Measurements from ENCODE around the gene ZNF575.
"Not testable (repeated sequence)": the region's sequence is repeated elsewhere in the genome, so short reads cannot be mapped to it uniquely, and the experiment has no call there.

ZNF575 gene

GRCh38 chr19:43512399-43512798 is 20.6 kb upstream of the ZNF575 start:
- DNase-seq: not testable (repeated sequence)

DNA sequence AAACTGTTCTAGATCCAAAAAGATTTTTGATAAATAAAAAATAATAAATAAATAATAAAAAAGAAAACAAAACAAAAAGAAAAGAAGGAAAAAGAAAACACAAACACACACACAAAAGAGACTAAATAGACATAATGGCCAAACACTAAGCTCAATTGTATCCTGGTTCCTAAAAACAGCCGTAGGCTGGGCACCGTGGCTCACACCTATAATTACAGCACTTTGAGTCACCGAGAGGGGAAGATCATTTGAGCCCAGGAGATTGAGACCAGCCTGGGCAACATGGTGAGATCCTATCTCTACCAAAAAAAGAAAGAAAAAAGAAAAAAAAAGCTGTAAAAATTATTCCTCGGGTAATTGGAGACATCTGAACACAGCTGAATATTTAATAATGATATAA is 14.9 kb upstream of the ZNF575 start:
- DNase-seq: no peak

DNA sequence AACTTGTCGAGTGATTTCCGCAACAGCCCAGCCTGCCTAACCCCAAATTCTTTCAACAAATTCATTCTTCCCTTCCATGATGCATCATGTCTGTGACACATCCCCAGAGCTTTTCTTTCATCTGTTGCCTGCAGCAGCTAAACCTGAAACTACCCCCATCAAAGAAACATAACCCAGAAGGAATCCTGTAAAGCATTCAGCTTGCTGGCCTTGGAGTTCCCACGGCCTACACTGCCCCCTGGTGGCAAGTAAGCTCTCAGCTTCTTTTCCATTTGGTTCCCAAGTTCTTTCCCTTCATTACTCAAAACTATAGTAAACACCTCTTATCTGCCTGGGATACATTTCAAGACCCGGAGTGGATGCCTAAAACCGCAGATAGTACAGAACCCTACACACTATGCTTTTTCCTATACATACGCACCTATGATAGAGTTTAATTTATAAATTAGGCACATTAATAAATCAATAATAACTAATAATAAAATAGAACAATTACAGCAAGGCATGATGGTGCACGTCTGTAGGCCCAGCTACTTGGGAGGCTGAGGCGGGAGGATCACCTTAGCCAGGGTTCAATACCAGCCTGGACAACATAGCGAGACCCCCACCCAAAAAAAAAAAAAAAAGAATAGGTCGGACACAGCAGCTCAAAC is 13.4 kb upstream of the ZNF575 start:
- peak; percentile 83 to 85 for DNase-seq

DNA sequence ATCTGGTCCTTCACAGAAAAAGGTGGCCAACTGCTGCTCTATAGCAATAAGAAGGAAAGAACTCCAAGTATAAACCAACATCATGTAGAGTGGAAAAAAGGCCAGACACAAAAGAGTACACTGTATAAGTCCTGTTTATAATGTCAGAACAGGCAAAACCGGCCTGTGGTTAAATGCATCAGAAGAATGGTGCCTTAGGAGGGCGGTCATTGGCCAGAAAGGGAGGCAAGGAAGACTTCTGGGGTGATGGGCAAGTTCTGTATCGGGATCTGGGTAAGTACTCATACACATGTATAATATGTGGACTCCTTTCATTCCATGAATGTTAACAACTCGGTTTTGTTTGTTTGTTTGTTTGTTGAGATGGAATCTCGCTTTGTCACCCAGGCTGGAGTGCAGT is 10.1 kb upstream of the ZNF575 start:
- DNase-seq: no peak

- not testable (repeated sequence) for DNase-seq
Observed at GRCh38 chr19:43523696-43524095, 9.3 kb upstream of the ZNF575 start.

DNA sequence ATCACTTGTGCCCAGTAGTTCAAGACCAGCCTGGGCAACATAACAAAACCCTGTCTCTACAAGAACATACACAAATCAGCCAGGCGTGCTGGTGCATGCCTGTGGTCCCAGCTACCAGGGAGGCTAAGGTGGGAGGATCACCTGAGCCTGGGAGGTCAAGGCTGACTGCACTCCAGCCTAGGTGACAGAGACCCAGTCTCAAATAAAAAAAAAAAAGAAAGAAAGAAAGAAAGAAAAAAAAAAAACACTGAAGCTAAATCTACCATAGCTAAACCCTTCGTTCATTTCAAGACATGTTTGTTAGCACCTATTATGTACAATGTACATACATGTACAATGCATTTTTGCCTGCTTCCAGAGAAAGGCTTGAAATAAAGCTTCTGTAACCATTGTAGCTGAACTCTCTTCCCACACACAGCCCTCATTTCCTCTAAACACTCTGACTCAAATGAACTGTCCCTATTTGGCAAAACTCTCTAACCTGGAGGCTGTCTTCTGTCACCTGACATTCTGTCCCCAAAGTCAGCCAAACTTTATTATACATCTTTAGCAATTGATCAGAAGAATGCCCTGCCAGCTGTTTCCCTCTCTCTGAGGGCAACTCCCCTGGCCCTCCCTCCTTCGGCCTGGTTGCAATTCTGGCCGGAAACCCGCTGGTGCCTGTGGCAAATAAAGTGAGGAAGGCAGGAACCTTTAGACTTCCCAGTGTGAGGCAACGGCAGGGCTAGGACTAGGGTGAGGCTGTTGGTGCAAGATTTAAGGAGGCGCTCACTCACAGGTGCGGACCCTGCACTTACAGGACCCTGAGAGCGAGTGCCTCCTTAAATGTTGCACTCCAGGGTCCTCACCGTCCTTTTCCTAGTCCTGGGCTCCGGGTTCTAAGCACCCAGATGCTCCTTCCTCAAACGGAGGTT is 7.8 kb upstream of the ZNF575 start:
- peak; percentile 30 to 51 for DNase-seq

DNA sequence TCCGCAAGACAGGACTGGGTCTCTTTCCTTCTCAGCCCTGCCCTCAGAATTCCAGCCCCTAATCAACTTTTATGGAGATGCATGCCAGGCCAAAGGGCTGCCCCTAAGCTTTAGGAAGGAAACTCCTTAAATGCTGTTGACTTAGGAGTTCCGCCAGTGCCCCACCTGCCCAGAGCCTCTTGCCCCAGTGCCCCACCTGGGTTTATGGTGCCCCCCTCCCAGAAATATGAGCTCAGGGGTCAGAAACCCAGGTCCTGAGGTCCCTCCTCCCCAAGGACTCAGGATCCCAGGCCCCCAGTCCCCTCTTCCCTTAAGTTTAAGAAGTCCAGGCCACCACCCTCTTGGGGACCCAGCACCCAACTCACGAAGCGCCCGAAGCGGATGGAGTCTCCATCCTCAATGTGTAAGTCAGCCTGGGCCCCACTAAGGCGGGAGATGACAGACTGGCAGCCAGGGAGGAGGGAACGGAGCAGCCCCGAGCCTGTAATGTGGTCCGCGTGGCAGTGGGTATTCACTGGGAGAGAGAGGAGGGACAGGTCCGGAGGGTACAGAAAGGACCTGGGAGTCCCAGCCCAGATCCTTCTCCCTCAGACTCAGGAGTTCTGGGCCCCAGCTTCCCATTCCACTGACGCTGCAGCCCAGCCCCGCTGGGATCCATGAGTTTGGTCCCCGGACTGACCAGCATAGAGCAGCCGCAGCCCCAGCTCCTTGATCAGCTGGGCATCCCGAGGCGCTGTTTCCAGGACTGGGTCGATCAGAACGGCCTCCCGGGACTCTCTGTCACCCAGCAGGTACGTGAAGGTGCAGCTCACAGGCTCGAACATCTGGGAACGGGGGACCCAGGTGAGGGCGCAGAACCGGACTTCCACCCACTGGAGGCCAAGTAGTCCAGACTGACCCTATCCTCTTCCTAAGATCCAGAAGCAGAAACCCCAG is 6.9 kb upstream of the ZNF575 start:
- peak; percentile 41 to 49 for DNase-seq

DNA sequence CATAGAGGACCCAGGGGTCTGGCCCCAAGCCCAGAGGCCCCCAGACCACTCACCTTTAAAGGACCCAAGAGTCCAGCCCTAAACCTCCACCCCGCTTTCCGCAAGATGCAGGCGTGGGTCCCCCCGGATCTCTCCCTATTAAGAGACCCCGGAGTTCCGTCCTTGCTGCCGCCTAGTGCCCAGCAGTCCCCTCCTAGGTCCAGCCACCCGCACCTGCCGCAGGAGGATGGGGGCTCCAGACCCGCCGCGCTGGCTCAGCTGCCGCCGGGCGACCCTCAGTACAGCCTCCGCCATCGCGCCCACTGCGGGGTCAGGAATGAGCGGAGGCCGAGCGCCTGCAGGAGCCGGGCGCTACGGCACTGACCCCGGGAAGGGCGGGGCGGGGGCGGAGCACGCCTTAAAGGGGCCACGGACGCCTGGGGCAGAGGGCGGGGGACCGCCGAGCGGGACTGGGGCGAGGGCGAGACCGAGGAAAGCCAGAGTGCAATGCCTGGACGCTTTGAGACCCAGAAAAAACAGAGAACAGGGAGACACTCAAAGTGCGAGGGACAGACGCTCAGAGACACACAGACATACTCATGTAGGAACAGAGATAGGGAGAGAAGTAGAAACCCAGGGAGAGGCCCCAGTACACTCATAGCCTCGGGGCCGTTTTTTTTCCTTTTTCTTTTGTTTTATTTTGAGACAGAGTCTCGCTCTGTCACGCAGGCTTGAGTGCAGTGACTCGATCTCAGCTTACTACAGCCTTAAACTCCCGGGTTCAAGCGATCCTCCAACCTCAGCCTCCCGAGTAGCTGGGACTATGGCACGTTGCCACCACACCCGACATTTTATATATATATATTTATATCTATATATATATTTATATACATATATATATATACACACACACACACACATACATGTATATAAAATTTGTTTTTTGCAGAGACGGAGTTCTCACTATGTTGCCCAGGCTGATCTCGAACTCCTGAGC is 5.8 kb upstream of the ZNF575 start, which contains the start of gene ETHE1:
ETHE1 (minus strand) TSS at position 318 of the 976 bp plus-strand sequence; CDS start at position 294, 24 bp downstream.
- peak; percentile 84 to 87 for DNase-seq

GRCh38 chr19:43527860-43528622 is 4.9 kb upstream of the ZNF575 start:
- DNase-seq: no peak

DNA sequence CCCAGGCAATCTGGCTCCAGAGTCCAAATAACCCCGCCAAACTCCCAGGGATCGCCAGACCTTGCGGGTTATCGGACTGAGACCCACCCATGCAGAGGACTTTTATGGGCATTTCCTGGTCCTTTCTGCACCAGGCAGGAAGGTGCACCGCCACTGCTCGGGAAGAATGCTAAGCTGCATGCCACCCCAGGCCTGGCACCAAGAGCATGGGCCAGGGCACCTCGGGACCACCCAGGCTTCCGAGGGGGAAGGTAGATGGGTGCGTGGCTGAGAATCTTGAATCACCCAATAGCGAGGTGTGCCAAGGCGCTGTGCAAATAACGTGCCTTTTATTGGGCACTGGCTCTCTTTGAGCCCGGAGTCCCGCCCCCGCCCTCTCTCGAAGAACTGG is 422 bp upstream of the ZNF575 start:
- DNase-seq: no peak

DNA sequence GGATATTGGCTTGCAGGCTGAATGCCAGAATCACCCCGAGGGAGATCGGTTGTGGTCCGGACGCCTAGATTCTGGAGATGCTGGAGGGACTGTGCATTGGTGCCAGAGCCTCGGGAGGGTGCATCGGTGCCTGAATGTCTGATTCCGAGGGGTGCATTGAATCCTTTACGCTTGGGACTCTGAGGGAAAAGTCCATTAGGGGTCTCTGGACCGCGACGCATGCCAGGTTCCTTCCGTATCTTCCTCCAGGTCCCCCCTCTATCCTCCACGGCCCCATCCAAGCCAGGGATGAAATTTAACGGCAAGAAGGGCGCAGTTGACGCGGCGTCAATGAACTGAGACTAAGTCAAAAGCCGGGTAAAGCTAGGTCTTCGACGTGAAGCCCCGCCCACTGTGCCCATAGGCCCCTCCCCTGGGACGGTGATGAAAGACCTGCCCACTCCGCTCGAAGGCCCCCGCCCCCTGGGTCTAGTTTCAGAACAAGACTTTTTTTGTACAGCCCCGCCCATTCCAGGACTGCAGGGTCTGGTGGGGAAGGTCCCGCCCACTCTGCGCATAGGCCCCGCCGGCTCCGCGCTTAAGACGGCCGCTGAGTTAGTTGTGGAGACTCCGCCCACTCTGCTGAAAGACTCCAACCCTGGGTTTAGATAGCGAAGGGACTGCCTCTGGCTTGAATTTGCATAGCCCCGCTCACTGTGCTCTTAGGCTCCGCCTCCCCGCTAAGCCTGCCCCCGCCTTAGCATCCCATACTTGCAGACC is 737 bp downstream of the ZNF575 start:
- DNase-seq: peak; percentile 95

DNA sequence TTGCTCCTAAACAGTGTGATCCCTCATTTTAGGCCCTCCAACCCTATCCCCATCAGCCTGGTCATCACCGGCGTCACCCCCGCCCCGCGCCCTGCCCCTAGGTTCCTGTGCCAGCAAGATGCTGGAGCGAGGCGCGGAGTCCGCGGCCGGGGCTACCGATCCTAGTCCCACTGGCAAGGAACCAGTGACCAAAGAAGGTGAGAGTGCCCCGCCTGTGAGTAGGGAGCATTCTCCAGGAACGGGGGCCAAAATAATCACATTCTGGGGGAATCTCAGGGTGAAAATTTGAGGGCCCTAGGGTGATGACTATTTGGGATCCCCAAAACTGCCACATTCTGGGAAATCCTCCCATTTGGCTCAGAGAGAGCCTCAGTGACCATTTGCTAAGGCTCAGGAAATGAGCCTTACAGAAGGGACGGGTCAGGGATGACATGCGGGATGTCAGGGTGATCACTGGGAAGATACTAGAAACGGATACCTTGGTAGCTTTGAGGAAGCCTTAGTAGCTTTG is 1.4 kb downstream of the ZNF575 start:
- DNase-seq: no peak

- DNase-seq: peak; percentile 22 to 28
Observed at GRCh38 chr19:43534816-43535761, 2.1 kb downstream of the ZNF575 start.

GRCh38 chr19:43538922-43539321 is 5.9 kb downstream of the ZNF575 start:
- DNase-seq: no peak

DNA sequence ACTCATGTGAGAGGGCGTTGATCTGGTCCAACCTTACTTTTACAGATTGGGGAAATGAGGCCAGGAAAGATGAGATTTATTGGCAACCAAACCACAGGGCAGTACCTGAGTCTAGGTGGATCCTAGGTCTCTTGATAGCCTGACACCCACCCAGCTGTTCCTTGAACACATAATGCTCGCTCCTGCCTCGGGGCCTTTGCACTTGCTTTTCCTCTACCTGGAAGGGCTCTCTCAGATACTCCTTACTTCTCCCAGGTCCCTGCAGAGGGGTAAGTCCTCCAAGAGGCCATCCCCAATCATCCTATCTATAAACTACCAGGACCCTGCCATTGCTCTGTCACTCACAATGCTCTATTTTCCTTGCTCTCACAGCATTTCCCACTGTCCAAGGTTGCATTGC is 7.4 kb downstream of the ZNF575 start:
- DNase-seq: no peak

- no peak for DNase-seq
Observed at GRCh38 chr19:43541920-43542650, 9.1 kb downstream of the ZNF575 start.

DNA sequence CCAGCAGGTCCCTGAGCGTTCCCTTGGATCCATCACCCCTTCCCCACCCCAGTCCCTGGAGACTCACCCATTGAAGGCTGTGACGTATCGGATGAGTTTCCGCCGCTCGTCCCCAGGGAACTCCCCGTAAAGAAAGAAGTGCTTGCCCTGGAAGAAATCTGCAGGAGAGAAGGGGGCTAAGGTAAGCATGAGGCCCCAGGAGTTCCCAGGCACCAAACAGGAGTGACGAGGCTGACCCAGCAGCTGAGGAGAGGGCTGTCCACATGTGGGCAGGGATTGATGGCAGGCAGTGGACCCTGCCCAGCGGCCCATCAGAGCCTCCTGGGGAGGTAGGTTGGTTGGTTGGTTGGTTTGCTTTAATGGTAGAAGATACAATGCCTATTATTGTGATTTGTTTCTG is 11.1 kb downstream of the ZNF575 start:
- DNase-seq: no peak

GRCh38 chr19:43545276-43545675 is 12.3 kb downstream of the ZNF575 start:
- no peak for DNase-seq
